Ishikawa (cell line): ENCODE results near the gene MYO9A.

ENCODE experiments used
- CEBPB ChIP-seq: IDR thresholded peaks from 2 replicates; pipeline ENCODE4 v1.6.1; 2012
- CREB1 ChIP-seq: IDR thresholded peaks from 2 replicates; pipeline ENCODE4 v1.6.1; 2012; ENCODE audit warnings: low read depth
- EP300 ChIP-seq: IDR thresholded peaks from 2 replicates; pipeline ENCODE4 v1.6.1; 2012; ENCODE audit warnings: borderline replicate concordance
- FOXM1 ChIP-seq: IDR thresholded peaks from 2 replicates; pipeline ENCODE4 v1.6.1; 2012; ENCODE audit warnings: low read depth, borderline replicate concordance
- MAX ChIP-seq: IDR thresholded peaks from 2 replicates; pipeline ENCODE4 v1.6.1; 2012
- NFIC ChIP-seq: IDR thresholded peaks from 2 replicates; pipeline ENCODE4 v1.6.1; 2012
- RAD21 ChIP-seq: IDR thresholded peaks from 2 replicates; pipeline ENCODE4 v1.6.1; 2012; ENCODE audit warnings: low read depth
- REST ChIP-seq: IDR thresholded peaks from 2 replicates; pipeline ENCODE4 v1.6.1; 2012; ENCODE audit warnings: low read depth, mild to moderate bottlenecking
- TAF1 ChIP-seq: IDR thresholded peaks from 2 replicates; pipeline ENCODE4 v1.6.1; 2012; ENCODE audit warnings: low read depth, mild to moderate bottlenecking
- TCF12 ChIP-seq: IDR thresholded peaks from 2 replicates; pipeline ENCODE4 v1.6.1; 2012; ENCODE audit warnings: low read depth
- USF1 ChIP-seq: IDR thresholded peaks from 2 replicates; pipeline ENCODE4 v1.6.1; 2012

- TF ChIP-seq REST: no peak
- TF ChIP-seq USF1: no peak
- TF ChIP-seq EP300: no peak
- TF ChIP-seq MAX: no peak
- no peak for TF ChIP-seq FOXM1
- no peak for TF ChIP-seq CEBPB
- TF ChIP-seq CREB1: no peak
- TF ChIP-seq RAD21: no peak
- no peak for TF ChIP-seq TCF12
- TF ChIP-seq TAF1: no peak
- TF ChIP-seq NFIC: no peak
Measured at GRCh38 chr15:72140088-72140487, 22.1 kb upstream of the MYO9A start.
